Left colon (tissue), 2 donors: Measurements from ENCODE around the gene DNAJB6. TPM values are rescaled to one million over a fixed set of nuclear protein-coding genes. Genes with fewer than 3 reads are reported as not detected.

Source experiments
- ATAC-seq: fragments of 200-7000 bp; cut with Tn5 transposase; one replicate; pipeline ENCODE4 v1.9.1; 2020; ENCODE audit warnings: mild to moderate bottlenecking, moderate library complexity
- DNase-seq, 2 donors: peaks; one replicate each; pipeline ENCODE4 v3.0.0-alpha.2; 2020
- intact Hi-C, 2 donors: fragments of 100-400 bp; cut with DNase I in 1 of 2; cut with micrococcal nuclease in 1 of 2; formaldehyde crosslinking; loops; one replicate each; pipeline versions ENCODE4 v1.11.2 to v1.14.0; 2022; cut with DNase I, micrococcal nuclease
- total RNA-seq, 2 donors: library from RNA; stranded (reverse); fragmentation: NEBNext Ultra II Directional; extraction: Animal tissue kit (Norgen Biotek cat#: 25700); gene quantifications; one replicate each; pipeline ENCODE4 v1.2.1, GENCODE V29; 2021
- donor health status: DM: no; HTN: no; CAD: no.
- donor health status: DM: yes; HTN: yes; CAD: no.

The DNAJB6 gene
- total RNA-seq, 2 donors from 2014 or later = 68.8 to 83.5 TPM

DNA sequence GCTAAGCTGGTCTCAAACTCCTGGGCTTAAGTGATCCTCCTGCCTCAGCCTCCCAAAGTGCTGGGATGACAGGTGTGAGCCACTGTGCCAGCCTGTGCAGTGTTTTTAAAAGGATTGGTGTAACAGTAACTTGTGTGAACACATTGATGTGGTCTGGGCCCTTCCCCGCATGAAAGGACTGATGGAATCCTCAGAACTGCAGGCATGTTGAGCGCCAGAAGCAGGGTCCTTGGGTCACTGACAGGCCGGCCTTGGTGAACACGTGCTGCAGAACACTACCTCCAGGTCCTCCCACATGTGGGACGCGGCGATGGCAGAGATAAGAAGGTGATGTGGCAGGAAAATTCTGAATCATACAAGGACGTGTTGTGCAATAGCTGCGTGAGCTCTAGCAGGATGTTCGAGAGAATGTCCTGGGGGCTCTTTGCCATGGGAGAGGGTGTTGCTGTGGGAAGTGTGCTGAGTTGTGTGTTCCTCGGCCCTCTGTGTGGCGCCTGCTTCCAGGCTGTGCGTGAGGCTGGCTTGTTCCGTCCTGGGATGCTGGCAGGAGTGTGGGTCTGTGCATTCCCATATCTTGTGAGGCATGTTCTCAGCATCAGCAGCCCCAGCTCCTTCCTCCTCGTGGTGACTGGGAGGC, 68.2 kb downstream of the DNAJB6 start:
- peak; percentile 6 for ATAC-seq
- intact Hi-C loops = no loop called here
- DNase-seq = no peak

DNA sequence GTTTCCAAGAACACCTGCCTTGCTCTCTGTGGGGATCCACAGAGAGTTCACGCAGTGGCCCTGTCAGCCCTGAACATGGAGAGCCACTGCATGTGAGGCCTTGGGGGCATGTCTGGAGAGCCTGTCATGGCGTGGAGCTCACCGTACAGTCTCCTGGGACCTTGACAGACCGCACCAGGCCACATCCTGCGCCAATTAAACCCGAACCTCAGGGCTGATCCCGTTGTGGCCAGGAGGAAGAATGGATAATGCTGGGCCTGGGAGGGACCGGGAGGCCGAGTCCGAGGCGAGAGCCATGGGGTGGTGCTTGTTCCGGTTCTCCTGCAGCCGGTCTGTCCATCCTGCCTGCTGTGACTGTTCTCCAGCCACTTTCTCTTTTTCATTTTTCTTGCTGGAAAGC, 68.7 kb downstream of the DNAJB6 start:
- ATAC-seq (no peak), DNase-seq (no peak)
- intact Hi-C loops = no loop called here

DNA sequence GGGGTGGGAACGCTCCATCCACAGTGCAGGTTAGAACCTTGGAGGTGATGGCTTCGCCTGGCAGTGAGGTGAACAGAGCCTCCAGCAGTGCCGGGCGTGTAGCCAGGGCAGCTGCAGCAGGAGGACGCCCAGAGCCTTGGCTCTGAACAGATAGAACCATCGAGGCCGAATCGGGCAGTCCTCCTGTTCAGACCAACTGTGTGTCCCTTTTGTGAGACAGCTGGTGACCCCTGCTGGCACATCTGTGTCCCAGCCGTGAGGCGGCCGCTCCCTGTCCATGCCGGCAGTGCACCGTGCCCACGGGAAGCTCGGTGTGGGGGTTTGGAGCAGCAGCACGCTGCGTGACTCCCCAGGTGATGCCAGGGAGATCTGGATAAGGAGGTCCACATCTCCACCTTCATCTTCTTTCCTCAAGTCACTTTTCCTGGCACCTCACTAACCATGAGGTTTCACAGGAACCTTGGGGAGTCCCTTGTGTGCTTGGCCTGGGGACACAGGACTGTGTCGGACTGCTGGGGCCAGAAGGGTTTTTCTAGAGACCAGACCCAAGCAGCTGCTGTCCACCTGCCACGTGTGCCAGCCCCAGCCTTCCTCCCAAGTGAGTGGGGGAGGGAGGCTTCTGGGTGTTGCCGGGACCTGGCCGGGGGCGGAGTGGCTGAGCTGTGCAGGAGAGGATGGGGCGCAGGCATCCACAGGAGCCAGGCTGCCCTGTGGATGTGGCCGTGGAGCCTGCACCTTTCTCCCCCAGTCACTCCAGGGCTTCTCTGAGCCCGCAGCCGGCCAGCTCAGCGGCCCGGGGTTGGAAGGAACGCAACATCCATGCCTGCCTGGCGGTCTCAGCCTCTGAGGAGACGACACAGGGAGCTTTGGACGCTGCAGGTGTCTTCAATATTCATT, 69.4 kb downstream of the DNAJB6 start:
- intact Hi-C loops = no loop called here
- no peak for DNase-seq
- peak; percentile 21 for ATAC-seq

DNA sequence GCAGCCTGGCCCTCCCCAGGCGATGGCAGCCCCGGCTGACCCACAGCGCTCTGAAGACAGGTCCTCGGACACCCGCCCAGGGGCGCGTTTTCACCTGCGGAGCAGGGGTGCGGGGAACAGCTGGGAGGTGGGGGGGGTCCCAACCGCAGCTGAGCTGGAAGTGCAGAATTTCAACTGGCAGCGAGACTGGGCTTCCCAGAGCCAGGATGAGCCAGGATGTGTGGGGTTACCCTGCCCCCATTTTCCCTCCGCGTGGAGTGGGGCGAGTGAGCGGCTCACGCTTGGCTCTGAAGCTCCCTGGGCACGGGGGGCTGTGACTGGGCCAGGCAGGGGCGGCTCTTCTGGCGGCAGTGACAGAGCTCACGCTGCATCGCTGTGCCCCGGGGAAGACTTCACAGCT, 70.2 kb downstream of the DNAJB6 start:
- intact Hi-C loops = no loop called here
- ATAC-seq = no peak
- DNase-seq = no peak

DNA sequence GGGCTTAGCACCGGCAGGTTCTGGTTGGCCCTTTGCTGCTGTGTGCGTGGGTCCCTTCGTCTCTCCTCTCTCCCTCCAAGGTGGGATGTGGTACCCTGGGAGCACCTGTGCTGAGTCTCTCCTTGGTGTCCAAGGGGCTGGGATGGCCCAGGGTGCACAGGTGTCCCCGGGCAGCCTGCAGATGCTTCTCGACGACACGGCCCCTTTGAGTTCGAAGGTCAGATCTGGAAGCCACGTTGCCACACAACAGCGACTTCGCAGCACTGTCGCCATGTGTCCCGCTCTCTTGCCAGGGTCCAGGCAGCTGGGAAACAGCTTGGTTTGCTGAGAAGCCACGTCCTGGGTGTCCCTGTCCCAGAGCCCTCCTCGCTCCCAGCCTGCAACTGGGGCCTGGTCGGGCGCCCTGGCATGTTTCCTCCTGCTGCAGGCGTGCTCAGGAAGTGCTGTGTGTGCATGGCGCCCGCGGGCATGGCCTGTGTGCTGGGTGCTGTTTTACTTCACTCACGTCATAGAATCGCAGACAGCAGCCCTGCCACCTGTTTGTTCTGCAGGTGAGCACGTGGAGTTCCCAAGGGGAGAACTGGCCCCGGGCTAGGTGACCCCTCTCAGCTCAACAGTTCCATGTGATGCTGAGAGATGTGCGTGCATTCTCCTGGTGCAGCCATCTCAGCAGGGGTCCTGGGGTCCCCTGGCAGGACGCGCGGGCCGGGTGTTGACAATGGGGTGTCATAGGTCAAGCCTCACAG, 70.9 kb downstream of the DNAJB6 start:
- ATAC-seq (no peak), DNase-seq (no peak)
- intact Hi-C loops = no loop called here

DNA sequence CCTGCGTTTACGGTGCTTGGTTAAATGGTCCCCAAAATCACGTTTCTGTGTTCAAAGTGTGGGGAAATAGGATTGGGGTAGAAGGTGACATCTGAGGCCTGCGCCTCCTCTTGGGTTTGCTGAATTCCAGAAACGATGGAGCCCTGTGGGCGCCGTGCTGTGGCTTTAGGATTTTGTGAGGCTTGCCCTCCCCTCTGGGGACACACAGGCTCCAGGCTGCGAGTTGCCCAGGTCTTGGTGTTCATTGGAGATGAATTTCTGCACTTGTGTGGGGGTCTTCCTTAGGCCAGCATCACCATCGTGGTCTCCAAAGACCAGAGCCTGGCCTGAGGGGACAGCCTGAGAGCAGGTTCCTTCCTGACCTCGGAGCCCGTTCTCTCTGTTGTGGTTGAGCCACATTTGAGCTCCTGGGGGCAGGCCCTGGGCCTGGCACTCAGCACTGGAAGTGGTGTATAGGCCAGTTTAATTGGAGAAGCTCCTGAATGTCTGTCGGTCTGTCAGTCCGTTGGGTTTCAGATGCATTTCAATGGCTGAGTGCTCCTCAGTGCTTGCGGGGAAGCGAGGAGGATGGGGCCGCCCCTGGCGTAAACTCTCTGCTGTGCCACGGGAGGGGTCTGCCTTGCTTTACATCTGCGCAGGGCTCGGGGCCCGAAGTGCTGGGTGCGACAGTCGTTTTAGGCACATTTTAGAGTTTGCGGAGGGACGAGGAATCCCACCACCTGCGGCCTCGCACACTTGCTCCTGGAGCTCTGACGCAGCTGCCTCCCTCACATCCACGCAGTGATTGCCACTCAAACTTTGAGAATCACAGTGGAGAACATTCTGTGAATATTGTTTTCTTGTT, 71.7 kb downstream of the DNAJB6 start:
- no peak for ATAC-seq
- intact Hi-C loops = no loop called here
- no peak for DNase-seq

DNA sequence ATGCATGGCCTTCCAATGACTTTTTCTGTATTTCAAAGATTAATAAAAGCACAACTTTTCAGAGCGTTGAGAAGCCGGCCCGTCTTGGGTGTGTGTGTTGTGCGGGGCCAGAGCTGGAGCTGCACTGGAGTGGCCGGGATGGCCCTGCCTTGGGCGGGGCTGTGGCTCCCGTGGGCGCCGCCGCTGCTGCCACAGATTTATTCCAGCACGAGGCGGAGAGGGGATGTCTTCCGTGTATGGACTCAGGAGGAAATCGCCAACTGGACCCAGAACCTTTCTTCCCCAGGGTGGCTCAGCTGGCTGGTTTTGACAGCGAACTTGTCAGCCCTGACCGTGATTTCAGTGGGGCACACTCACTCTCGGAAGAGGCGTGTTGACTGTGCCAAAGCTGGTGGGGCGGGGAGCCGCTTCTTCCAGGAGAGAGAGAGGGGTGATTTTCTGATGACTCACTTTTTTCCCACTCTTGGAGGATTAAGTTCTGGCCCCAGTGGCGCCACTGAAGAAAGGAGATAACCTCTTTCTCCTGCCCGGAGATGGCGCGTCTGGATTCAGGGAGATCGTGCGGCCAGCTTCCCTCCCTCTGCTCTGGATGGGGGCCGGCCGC, 72.4 kb downstream of the DNAJB6 start:
- ATAC-seq (no peak), DNase-seq (no peak)
- intact Hi-C loops = no loop called here

DNA sequence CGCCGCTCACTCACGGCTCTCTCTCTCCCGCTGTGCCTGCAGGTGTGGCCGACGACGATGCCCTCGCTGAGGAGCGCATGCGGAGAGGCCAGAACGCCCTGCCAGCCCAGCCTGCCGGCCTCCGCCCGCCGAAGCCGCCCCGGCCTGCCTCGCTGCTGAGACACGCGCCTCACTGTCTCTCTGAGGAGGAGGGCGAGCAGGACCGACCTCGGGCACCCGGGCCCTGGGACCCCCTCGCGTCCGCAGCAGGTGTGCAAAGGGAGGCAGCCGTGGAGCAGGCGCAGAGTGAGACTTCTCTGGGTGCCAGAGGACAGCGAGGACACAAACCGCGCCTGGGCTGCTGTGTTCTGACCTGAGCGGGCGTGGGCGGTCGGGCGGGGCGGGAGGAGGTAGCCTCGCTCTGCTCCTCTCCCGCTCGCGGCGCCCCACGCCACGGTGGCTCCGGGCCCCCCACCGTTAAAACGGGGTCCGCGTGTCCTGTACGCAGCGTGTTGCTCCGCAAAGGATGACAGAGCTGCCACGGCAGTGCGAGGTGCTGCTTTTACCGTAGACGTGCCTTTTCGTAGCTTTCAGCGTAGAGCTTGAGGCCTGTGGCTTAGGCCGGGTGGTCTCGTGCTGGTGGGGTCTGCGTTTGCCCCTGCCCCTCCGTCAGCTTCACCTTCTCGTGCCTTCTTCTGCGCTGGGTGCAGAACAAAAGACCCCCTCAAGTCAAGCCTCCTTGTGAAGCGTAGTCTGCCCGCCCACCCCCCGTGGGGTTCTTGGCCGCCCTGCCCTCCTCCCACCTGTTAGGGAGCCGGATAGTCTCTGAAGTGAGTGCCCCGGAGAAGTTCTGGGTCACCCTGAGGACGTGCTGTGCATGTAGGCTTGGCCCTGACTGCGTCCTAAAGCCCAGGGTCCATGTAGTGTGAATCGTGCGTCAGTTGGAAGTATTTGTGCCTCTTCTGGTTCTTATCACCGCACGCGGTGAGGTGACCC, 73.2 kb downstream of the DNAJB6 start:
- intact Hi-C loops = no loop called here
- DNase-seq (no peak), ATAC-seq (no peak)

DNA sequence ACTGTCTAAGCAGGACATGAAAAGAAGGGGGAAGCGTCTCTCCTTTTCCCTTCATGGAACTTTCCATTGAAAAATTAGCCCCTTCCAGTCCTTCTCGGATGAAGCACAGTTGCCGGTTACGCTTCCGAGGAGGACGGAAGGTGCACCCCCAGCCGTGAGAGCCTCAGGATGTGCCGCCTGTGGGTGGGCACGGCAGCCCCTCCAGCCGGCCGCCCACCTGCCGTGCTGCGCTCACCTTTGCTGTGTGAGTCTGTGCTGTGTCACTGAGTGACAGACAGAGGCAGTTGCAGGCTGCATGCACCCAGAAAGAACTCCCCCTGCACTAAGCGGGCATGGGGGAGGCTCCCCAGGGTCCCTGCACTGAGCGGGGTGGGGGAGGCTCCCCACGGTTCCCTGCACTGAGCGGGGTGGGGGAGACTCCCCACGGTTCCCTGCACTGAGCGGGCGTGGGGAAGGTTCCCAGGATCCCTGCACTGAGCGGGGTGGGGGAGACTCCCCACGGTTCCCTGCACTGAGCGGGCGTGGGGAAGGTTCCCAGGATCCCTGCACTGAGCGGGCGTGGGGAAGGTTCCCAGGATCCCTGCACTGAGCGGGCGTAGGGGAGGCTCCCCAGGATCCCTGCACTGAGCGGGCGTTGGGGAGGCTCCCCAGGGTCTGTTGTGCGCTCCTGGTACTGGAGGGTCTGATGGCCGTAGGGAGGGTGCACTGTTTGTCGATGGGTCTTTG, 74.2 kb downstream of the DNAJB6 start:
- intact Hi-C loops = no loop called here
- ATAC-seq (no peak), DNase-seq (no peak)

DNA sequence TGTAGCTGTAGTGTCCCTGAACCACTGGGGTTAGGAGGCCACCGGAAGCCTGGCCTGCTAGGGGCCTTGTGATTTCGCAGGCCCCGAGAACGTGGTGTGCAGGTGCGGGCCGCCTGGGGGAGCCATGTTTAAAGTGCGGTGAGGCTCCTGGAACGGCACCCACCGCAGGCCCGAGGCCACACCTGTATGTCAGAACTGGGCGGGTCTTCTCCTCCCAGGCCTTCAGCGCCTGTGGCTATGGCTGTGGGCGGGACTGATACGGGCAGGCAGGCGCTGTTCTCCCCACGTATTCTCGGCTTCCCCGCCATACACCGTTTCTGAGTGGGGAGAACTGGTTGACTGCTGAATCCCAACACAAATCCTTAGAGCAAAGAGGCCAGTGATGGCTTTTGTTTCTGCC, 74.8 kb downstream of the DNAJB6 start:
- ATAC-seq (no peak), DNase-seq (no peak)
- intact Hi-C loops = no loop called here

DNA sequence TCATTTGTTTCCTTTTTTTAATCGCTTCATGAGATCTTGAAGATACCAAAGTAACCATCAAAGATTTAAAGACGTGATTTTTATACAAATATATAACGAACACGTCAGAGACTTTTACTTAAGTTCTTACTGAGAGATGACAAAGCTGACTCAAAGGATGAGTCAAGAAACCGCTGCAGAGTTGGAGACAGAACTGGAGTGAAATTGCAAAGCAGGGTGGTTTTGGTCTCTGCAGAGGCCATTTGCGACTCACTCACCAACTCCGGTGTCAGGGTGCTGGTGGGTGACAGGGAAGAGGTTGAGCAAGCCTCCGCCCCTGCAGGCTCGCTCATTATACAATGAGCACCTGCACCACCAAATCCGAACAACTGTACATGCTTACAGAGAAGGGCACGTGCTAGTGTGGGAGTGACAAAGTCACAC, 75.2 kb downstream of the DNAJB6 start:
- intact Hi-C loops = no loop called here
- no peak for DNase-seq
- no peak for ATAC-seq

DNA sequence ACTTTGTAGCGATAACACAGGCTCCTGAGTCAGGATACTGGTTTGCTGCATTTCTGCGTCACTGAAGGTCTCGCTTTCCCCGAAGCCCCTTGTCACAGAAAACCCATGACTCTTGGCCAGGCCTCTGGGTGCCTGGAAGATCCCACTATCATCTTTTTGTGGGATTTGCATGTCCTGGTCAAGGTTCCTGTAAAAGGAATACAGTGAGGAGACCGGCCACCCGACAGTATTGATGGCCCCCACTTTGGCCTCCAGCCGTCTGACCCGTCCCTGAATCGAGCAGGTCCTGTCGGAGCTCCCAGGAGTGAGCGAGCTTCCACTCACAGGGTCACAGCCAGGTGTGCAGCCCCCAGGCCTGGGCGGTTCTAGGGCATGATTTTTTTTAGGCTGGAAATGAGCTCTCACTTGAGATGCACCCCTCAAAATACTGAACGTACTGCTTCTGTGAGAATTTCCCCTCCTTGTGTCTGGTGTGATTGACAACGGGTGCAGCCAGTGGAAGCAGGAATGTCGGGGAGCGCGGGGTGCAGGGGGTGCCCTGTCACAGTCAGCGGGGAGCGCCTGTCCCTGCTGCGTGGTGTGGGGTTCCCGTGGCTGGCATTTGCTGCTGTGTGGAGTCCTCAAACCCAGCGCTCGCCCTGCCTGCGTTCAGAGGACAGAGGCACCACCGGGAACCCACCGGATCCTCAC, 75.8 kb downstream of the DNAJB6 start:
- DNase-seq (no peak), ATAC-seq (no peak)
- intact Hi-C loops = no loop called here

DNA sequence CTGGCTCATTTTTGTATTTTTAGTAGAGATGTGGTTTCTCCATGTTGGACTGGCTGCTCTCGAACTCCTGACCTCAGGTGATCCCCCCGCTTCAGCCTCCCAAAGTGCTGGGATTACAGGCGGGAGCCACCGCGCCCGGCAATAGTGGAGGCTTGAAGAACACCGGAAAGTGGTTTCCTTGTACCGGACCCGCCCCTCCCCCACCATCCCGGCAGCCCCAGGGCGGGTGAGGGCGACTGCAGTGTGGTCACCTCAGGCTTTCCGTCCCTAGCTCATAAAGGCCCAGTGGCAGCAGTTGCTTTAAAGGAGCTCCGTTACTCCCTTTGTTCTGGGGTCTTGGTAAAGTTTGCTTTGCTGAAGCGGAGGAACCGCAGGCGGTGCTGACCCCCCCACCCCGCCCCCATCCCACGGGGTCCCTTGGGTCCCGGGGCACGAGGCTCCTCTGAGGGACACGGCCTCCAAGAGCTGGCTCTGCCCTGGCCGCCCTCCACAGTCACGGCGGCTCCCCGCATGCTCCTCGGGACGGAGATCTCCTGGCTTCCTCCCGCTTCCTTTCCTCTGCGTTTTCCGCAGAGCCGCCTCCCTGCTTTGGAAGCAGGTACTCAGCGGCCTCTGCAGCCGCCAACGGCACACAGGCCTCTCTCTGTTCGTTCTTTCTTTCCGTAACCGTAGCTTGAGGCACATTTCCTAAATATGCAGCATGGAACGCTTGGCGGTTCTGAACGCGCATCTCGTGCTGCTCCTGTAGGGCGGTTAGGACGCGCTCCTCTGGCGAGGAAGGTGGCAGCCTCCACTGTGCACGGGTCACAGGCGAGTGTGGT, 77.3 kb downstream of the DNAJB6 start:
- intact Hi-C loops = no loop called here
- DNase-seq (no peak), ATAC-seq (no peak)

DNA sequence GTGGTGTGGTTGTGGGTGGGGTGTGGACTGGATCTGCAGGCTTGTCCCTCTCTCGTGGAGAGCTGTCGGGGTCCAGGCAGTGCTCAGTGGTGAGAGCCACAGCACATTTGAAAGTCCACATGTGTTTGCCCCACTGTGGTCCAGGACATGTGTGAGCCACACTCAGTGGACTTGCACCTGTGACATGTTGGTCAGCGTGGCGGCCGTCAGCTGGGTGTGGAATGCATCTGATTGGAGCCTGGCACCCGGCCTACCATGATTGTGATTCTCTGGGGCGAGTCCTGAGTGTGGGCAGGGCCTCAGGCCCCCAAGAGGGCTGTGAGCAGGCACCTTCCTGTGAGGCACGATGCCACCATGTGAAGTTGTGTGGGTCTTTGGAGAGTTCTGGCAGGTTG, 77.9 kb downstream of the DNAJB6 start:
- DNase-seq (no peak), ATAC-seq (no peak)
- intact Hi-C loops = no loop called here

DNA sequence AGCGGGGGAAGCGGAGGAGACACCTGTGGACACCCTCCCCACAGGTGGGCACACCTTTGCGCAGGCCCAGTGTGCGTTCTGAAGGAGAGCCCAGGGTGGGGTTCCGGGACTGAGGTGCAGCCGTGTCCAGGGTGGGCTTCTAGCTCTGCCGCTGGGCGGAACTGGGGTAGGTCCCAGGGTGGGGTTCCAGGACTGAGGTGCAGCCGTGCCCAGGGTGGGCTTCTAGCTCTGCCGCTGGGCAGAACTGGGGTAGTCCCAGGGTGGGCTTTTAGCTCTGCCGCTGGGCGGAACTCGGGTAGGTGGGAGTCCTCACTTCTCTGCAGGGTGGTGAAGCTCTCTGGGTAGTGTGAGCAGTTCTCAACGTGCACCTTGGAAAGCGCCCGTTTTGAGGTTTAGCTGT, 78.7 kb downstream of the DNAJB6 start:
- DNase-seq (no peak), ATAC-seq (no peak)
- intact Hi-C loops = no loop called here

DNA sequence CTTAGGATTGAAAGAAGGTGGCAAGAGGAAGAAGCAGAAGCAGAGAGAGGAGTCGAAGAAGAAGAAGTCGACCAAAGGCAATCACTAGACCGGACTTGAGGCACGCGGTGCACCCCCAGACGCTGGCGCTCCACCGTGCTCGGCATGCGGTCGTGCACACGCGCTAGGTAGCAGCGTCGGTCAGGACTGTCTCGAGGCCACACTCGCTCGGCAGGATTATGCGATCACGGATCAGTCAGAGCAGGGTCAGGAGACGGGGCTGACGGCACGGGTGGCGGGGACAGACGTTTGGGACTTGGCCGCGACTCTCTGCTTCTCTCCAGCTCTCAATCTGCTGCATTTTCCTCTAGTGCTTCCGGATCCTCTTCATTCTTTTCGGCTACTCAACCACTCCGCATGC, 79.2 kb downstream of the DNAJB6 start:
- ATAC-seq (no peak), DNase-seq (no peak)
- intact Hi-C loops = no loop called here
